ENCODE measurements around the gene OR52H1.
"Not testable (repeated sequence)": the region's sequence is repeated elsewhere in the genome, so short reads cannot be mapped to it uniquely, and the experiment has no call there.

OR52H1 gene

DNA sequence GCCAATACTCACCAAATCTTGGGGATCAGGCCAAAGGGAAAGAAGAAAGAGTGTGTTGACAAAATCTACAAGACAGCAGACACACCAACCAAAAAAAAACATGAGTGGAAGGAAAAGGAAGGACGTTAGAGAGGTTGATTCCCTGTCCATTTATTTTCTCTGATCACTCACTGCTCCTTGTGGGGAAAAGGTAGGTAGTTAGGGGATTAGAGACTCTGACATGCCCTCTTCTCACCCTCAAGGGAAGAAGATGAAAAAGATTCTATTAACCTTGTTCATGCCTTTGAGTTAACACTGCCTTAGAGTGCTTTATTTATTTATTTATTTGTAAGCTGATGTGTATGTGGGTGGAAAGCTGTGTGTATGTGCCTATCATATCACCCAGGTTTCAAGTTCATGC, at the start of gene OR52H1:
Gene OR52H1, minus strand, starts transcription at position 101 of the 400 bp plus-strand sequence. CDS start 3,035 bp downstream, outside the sequence.
- no peak for DNase-seq

DNA sequence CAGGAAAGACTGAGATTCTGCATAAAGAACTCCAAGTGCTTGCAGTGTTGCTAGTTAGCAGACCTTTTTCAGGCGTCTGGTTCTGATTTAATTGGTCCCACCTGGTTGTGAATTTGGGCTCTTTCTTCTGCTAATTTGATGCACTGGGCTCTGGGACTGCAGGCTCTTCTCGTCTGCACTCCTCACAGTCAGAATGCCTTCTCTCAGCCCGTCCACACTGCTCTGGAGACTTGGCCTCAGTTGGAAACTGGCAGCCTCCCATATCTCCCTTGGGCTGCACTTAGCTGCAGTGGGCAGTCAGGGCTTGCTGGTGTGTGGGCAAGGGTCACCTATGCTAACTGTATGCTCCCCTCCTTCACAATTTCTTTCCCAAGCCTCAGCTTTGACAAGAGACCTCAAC, 49.6 kb upstream of the OR52H1 start:
- DNase-seq, result no peak

DNA sequence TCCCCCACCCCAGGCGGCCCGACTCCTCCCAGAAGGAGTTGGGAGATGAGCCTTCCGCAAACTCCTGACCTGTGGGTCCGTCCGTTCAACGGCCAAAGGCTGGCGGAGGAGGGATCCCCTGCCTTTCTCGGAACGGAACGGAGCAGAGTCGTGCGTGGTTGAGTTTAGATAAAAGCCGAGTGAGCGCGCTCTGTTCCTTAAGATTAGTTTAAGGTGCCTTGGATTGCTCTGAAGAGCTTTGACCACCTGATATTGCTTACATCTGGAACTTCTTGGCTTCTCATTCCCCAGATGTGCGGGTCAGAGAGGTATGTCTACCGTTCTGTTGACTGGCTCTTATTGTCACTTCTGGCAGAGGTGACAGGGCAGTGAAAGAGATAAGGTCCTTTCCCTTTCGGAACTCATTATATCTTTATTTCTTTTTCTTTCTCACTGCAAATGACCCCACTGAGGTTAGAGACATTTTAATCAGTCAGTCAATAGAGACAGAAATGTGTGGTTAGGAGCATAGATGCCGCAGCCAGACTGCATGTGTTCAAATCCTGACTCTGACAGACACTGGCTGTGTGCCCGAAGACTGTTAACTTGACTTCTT, 48.4 kb upstream of the OR52H1 start, which contains the start of gene TRIM6:
Gene TRIM6, plus strand, starts transcription at position 31 of the 595 bp plus-strand sequence. Its CDS starts 261 bp downstream, at position 292.
- no peak for DNase-seq

DNA sequence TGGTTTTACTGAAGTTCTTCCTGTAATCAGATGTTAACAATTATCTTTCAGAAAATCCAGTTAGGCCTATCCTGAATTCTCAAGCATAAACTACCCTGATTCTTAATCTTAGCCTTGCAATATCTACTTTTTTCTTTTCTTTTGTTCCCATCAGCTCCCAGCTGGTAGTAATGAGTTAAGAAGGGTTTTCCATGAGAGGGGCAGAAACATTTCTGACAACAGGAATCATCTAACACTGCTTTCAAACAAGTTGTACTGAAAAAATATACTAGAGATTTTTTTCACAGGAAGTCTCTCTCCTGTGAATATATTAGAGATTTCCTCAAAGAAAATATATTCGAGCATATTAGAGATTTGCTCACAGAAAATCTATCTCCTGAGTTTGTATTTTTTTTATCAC, 44.8 kb upstream of the OR52H1 start:
- no peak for DNase-seq

DNA sequence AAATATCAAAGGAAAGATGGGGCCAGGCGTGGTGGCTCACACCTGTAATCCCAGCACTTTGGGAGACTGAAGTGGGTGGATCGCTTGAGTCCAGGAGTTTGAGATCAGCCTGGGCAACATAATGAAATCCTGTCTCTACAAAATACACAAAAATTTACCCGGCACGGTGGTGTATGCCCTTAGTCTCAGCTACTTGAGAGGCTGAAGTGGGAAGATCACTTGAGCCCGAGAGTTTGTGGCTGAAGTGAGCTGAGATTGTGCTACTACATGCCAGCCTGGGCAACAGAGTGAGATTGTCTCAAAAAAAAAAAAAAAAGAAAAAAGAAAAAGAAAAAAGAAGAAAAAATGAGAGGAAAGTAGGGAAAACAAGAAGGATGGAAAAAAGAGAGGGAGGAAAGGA, 44.3 kb upstream of the OR52H1 start:
- no peak for DNase-seq

DNA sequence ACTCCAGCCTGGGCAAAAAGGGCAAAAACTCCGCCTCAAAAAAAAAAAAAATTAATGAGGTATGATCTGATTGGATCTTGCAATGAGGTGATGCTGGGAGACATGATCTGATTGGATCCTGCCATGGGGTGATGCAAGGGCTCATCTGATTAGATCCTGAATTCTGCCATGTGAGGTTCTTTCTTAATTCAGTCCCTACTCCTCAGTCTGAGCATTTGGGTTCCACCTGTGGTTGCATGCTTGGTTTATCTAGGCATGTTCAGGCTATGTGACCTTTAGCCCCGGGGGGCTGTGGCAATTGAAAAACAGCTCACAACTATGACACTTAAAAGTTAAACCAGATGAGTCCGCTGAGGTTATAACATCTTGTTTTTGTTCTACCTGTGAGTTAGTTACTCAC, 43.3 kb upstream of the OR52H1 start:
- no peak for DNase-seq

DNA sequence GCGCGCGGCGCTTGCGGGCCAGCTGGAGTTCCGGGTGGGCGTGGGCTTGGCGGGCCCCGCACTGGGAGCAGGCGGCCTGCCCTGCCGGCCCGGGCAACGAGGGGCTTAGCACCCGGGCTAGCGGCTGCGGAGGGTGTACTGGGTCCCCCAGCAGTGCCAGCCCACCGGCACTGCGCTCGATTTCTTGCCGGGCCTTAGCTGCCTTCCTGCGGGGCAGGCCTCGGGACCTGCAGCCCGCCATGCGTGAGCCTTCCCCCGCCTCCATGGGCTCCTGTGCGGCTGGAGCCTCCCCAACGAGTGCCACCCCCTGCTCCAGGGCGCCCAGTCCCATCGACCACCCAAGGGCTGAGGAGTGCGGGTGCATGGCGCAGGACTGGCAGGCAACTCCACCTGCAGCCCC, 41.6 kb upstream of the OR52H1 start:
- not testable (repeated sequence) for DNase-seq

DNA sequence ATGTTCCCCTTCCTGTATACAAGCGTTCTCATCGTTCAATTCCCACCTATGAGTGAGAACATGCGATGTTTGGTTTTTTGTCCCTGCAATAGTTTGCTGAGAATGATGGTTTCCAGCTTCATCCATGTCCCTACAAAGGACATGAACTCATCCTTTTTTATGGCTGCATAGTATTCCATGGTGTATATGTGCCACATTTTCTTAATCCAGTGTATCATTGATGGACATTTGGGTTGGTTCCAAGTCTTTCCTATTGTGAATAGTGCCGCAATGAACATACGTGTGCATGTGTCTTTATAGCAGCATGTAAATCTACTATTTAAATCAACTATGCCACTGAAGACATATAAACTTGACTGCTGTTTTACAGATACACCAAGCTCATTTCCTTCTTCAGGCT, 36.1 kb upstream of the OR52H1 start:
- DNase-seq, result not testable (repeated sequence)

DNA sequence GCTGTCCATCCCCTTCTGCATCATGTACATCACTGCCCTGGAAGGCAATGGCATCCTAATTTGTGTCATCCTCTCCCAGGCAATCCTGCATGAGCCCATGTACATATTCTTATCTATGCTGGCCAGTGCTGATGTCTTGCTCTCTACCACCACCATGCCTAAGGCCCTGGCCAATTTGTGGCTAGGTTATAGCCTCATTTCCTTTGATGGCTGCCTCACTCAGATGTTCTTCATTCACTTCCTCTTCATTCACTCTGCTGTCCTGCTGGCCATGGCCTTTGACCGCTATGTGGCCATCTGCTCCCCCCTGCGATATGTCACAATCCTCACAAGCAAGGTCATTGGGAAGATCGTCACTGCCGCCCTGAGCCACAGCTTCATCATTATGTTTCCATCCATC, 32.7 kb upstream of the OR52H1 start:
- no peak for DNase-seq

DNA sequence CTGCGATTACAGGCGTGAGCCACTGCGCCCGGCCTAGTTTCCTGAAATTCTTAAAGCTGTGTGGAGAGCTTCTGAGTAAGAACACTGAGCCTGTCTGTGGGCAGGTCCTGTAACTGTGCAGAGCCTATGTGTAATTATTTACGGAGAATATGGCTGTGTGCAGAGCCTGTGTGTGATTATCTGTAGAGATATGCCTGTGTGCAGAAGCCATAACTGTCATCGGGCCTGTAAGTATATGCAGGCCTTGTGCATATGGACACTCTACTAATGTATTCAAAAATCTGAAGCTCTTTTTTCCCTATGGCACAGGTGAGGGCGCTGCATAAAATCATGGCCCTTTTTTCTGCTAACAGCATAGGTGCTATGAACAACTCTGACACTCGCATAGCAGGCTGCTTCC, 32.2 kb upstream of the OR52H1 start, which contains the start of gene OR52B6:
Gene OR52B6, plus strand, starts transcription at position 301 of the 400 bp plus-strand sequence. Its CDS starts 0 bp downstream, at position 301.
- DNase-seq, result no peak

DNA sequence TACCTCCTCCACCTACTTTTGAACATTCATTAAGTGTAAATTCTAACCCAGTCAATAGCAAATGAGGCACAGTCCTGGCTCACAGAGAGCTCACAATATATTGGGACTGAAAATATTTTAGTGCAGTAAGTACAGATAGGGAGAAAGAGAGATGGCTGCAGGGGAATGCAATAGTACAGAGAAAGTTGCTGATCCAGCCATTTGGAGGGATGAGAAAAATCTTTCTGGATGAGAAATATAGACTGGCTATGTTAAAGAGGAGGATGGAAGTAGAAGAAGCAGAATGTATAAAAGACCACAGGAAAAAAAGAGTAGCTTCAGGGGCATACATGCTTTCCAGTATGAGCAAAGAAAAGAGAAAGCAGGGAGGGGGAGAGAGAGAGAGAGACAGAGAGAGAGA, 28.8 kb upstream of the OR52H1 start:
- DNase-seq, result no peak

DNA sequence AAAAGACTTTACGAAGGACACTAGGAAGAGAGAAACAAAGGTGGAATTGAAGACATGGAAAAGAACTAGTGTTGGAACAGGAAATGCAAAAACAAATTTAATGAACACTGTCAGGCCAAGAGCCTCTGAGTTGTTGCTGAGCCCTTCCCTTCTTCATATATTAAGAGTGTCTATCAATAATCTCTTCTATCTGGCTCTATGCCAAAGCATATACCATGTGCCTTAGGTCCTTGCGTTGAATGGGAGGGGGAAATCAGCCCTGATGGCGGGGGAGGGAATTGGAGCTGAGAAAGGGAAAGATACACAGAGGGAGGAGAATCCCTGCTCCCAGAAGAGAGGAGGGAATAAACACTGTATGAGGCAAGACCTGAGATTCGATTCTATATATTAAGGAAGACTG, 26.8 kb upstream of the OR52H1 start:
- no peak for DNase-seq

DNA sequence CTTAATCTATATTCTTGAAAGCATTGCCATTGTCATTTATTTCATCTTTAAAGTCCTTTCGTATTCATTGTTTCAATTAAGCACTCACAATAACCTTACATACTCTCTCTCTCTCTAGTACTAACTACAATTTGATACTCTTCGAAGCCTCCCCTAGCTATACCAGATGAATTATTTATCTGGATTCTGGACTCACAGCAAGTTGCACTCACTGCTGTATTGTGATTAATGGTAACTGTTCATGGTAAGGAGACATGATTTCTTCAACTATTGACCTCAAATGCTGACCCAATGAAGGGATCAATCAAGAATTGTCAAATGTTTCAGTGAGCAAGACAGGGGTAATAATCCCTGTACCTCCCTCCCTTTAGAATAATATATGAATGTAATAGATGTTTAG, 26.3 kb upstream of the OR52H1 start:
- DNase-seq, result no peak

DNA sequence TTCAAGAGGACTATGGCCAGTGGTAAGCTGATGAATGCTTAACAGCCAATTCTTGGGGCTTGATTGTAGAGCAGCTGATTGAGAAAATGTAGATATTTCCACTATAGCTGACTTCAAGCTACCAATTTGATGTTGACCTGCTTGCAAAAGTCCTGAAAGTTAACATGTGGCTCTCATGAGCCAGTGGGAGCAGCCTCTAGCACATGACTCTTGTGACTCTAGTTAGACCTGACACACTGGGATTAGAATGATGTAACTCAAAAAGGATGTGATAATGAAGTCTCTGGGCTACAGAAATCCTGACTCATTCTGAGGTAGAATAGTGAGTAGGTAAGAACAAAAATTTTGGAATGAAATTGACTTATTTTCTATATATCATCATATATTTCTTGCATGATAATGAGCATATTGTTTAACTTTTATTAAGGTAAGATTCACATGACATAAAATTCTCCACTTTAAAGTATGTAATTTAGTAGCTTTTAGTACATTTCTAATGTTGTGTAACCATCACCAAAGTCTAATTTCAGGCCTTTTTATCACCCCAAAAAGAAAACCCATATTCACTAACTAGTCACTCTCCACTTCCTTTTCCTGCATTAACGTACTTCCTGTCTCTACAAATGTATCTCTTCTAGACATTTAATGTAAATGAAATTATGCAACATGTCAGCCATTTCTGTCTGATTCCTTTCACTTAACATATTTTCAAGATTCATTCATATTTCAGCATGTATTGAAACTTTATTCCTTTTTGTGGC, 16.1 kb upstream of the OR52H1 start:
- DNase-seq, result no peak

DNA sequence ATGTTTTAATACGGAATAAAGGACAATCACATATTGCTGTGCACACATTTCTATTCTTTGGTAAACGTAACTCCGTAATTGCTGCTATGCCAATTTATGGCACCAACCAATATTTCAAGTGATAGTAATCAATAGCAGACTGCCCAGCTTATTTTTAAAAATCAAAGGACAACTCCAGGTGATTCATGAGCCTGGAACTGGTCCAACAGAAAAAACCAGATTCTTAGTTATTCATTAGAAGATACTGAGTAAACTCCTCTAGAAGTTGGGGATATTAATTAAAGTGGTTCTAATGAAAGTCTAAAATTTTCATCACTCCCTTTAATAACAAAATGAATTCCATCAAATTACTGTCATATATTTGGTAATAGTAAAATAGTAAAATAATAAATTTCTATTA, 9.4 kb upstream of the OR52H1 start:
- DNase-seq, result no peak

DNA sequence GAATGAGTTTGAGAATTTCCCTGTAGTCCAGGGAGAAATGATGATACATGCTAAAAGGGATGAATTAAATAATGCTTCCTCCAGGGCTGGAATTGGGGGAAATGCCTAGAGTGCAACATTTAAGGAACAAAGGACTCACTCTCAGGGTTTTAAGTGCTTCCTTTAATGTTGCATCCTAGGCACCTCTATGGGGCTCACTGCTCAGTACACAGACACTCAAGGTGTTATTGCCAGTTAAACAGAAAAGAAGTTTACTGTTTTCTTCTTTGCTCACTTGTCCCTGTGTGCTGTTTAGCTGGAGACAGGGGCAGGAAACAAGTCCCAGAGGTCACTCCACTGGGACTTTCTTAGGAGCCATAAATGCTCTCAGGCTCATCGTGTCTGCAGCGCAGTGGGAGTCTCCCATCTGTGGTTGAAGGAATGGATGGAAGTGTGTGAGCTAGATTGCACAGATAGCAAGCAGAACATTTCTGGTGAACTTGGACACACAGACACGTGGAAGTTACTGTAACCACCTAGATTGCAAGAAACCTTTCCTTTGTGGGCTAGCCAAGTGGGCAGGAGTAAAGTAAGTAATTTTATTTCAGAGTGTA, 8.4 kb upstream of the OR52H1 start:
- no peak for DNase-seq

DNA sequence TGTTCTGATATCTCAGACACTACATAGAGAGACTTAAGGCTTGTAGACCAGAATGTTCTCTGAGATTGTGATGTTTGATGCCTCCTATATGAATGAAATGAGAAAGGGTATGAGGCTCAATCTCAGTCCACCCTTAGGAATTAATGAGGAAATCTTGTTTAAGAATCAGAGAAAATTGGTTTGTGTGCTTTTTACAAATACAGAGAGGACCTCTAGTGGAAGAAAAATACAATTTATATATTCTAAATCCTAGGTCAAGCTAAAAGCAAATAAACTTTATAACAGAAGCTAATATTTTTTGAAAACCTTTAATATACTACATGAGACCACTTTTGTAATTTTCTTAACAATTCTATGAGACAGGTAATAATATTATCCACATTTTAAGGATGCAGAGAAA, 5.0 kb upstream of the OR52H1 start:
- DNase-seq, result no peak

DNA sequence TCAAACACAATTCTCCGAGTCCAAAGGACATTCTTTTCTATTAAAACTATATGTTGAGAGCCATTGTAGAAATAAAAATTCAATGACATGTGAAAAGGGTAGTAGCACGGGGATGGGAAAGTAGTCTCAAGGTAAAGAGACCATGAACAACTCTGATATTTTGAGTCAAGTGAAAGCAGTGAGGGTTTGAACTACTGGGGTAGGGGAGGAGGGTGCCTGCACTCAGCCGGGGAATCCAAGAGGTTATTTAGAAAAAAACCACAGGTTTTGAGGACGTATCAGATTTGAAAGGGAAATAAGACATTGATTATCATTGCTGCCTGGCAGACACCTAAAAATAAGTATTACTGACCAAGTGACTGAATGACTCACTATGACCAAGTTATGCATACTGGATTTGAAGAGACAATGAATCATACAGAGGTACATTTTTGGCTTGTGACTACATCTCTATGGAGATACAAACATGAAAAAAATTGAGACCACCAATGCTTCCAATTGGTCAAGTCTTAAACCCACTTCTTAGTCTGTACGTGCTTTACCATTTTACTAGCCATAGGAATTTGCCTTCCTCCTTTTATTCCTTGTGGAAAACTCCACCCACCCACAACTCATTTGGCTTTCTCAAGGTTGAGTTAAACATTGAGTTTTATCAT, 2.2 kb upstream of the OR52H1 start:
- no peak for DNase-seq

DNA sequence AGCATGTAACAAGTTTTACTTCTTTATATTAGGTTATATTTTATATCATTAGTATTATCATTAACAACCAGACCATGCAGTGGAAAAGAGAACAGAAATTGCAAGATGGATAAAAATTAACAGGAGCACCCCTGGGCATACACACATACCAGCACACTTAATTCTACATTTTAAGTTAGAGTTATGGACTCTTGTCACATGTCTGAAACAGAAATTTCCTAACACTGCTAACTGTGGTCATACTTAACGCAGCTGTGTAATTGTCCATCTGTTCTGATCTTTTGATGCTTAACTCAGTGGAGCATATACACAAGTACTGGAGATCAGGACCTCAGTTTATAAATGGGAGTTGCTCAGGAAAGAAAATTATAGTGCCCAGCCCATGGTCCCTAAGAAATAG, 358 bp downstream of the OR52H1 start:
- no peak for DNase-seq

DNA sequence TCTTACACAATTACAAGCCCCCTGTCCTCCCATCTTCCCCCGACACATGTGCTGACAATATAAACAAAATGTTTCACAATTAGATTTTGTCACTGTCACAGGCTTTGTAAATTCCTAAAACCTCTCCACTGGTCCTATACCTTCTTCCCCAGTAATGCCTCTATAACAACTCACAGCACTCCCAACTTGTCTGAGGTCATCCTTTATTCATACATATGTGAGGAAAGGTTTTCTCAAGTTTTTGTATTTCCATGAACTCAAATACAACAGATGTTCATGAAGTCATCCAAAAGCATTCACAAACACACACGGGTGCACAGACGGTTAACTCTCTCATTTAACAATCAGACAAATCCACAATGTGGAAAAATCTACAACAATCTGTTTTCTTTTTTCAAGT, 1.9 kb downstream of the OR52H1 start:
- no peak for DNase-seq

DNA sequence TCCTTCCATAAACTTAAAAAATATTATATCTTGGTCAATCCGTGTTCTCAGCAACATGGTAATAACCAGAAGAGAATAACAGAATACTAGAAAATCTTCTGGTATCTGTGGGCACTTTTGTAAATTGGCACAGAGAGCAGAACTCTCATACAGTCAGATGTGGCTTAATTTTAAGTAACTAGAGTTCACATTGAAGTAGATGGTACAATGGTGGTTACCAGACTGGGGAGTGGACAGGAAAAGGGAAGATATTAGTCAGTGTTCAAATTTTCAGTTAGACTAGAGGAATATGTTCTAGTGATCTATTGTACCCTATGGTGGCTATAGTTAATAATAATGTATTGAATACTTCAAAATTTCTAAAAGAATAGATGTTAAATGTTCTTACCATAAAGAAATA, 6.9 kb downstream of the OR52H1 start:
- no peak for DNase-seq

DNA sequence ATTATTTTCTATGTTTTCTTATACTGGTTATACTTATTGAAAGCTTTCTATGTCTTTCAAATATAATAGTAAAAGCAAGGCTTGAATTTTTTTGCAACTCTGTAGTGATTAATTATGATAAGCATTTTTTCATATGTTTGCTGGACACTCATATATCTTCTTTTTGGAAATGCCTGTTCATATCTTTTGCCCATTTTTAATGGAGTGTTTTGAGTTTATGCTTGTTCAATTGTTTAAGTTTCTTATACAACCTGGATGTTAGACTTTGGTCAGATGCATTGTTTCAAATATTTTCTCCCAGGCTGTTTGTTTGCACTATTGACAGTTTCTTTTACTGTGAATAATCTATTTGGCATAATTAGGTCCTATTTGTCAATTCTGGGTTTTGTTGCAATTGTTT, 11.9 kb downstream of the OR52H1 start:
- DNase-seq, result no peak

DNA sequence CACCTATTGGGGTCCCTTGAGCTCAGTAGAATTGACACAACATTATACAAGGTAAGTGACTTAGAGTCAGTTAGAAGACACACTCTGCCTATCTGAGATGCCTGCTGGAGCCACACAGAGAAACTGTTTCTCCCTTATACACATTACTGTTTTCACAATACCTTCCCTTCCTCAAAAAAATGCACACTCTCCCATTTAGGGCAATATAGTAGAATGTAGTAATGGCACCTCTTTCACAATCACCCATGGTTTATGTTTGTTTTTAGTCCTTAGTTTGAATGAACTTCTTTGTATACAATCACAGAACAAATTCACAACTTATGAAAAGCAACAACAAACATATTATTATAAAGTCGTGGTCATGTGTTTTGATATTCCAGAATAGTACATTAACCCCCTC, 14.3 kb downstream of the OR52H1 start:
- DNase-seq, result no peak
